Stimulated activated CD8-positive, alpha-beta memory T cell treated with anti-CD3 and anti-CD28 coated beads, Interleukin-7, amount 100 ng/mL, for 48 hours (primary cell): ENCODE data around the gene PFKM.
"Not testable (repeated sequence)": the region's sequence is repeated elsewhere in the genome, so short reads cannot be mapped to it uniquely, and the experiment has no call there.

Experiments
- DNase-seq, 2 donors: peaks; one replicate each; pipeline ENCODE4 v3.0.0-alpha.2; 2020; ENCODE audit warnings: low read depth in 1 of 2; ENCODE audit errors: extremely low read depth in 1 of 2

PFKM gene

GRCh38 chr12:48110691-48111311, 8.4 kb upstream of the PFKM start:
- DNase-seq: no peak

- not testable (repeated sequence) for DNase-seq
Measured at GRCh38 chr12:48111312-48111693, 7.9 kb upstream of the PFKM start.

GRCh38 chr12:48115957-48116356, 3.2 kb upstream of the PFKM start:
- no peak for DNase-seq

- no peak for DNase-seq
Measured at GRCh38 chr12:48118284-48118871, 786 bp upstream of the PFKM start.

- no peak for DNase-seq
Measured at GRCh38 chr12:48119834-48120195, 651 bp downstream of the PFKM start.

GRCh38 chr12:48121522-48121921, 2.4 kb downstream of the PFKM start:
- no peak for DNase-seq

- DNase-seq: no peak
Measured at GRCh38 chr12:48122065-48122834, 3.1 kb downstream of the PFKM start.

GRCh38 chr12:48123169-48123568, 4.0 kb downstream of the PFKM start:
- DNase-seq: no peak

GRCh38 chr12:48125542-48125941, 6.4 kb downstream of the PFKM start:
- not testable (repeated sequence) for DNase-seq

- DNase-seq: no peak
Measured at GRCh38 chr12:48125985-48126384, 6.8 kb downstream of the PFKM start.

- DNase-seq: no peak
Measured at GRCh38 chr12:48126953-48127630, 7.9 kb downstream of the PFKM start.

- DNase-seq: no peak
Measured at GRCh38 chr12:48128800-48129199, 9.6 kb downstream of the PFKM start.

- no peak for DNase-seq
Measured at GRCh38 chr12:48129376-48129775, 10.2 kb downstream of the PFKM start.

- no peak for DNase-seq
Measured at GRCh38 chr12:48131517-48131916, 12.4 kb downstream of the PFKM start.

- no peak for DNase-seq
Measured at GRCh38 chr12:48132826-48133225, 13.7 kb downstream of the PFKM start.

GRCh38 chr12:48135027-48135426, 15.9 kb downstream of the PFKM start:
- no peak for DNase-seq

- no peak for DNase-seq
Measured at GRCh38 chr12:48142818-48143674, 23.9 kb downstream of the PFKM start.

- no peak for DNase-seq
Measured at GRCh38 chr12:48143898-48144297, 24.7 kb downstream of the PFKM start.

GRCh38 chr12:48145981-48146380, 26.8 kb downstream of the PFKM start:
- no peak for DNase-seq

- no peak for DNase-seq
Measured at GRCh38 chr12:48151103-48151771, 32.1 kb downstream of the PFKM start.
